Measurements from ENCODE around the gene TARP.

TARP gene

DNA sequence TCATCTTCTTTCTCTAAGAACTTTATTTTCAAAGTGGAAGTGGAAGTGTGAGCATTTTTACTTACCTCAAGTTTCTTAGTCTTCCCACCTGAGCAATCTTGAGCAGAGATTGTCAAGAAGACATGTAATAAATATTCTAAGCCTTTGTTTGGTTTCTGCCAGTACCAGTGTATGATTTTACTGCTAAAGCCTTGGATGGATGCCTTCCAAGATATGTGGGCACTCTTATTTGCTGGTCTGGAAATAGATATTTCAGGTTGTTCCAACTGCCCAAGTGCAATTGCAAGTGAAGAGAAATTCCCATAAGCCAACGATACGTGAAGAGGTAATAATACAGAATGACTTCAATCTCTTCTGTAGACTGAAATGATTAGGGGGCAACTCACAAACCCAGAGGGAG lies 18.2 kb upstream of the TARP start:
- no peaks in the 10 kb centered on the region for H3K9me3 ChIP-seq
- H3K27ac ChIP-seq (ENCODE audit: low read depth in 2 of 2, low read length in 1 of 2): no peak overlapping the region
- TF ChIP-seq, protein P1, sequence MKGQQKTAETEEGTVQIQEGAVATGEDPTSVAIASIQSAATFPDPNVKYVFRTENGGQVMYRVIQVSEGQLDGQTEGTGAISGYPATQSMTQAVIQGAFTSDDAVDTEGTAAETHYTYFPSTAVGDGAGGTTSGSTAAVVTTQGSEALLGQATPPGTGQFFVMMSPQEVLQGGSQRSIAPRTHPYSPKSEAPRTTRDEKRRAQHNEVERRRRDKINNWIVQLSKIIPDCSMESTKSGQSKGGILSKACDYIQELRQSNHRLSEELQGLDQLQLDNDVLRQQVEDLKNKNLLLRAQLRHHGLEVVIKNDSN (IDR thresholded peaks at IDR 0.05; ENCODE audit: borderline replicate concordance, low read depth): no peak
- TF ChIP-seq EP300 (IDR thresholded peaks at IDR 0.05; ENCODE audit: borderline replicate concordance in 1 of 2, low read depth in 1 of 2, low read length in 1 of 2) (no peak), FOSL2 (IDR thresholded peaks at IDR 0.05; ENCODE audit: borderline replicate concordance, low read depth) (no peak), CHD2 (IDR thresholded peaks at IDR 0.05; ENCODE audit: low read length, partially characterized antibody) (no peak), NFIC (IDR thresholded peaks at IDR 0.05; ENCODE audit: borderline replicate concordance) (no peak), SIN3A (IDR thresholded peaks at IDR 0.05; ENCODE audit: borderline replicate concordance, low read depth, low read length) (no peak), FOXM1 (IDR thresholded peaks at IDR 0.05; ENCODE audit: low read depth) (no peak), ELF1 (IDR thresholded peaks at IDR 0.05) (no peak), SMC3 (IDR thresholded peaks at IDR 0.05; ENCODE audit: low read depth, low read length) (no peak), EZH2phosphoT487 (IDR thresholded peaks at IDR 0.05; ENCODE audit: borderline replicate concordance, low read depth) (no peak), GATA2 (CRISPR knock-in tag; IDR thresholded peaks at IDR 0.05) (no peak), RAD21 (IDR thresholded peaks at IDR 0.05; ENCODE audit: low read length) (no peak), RCOR1 (IDR thresholded peaks at IDR 0.05; ENCODE audit: low read length) (no peak), MEF2A (IDR thresholded peaks at IDR 0.05; ENCODE audit: borderline replicate concordance, low read depth) (no peak), TEAD4 (IDR thresholded peaks at IDR 0.05; ENCODE audit: borderline replicate concordance, insufficient read depth) (no peak), TCF12 (IDR thresholded peaks at IDR 0.05) (no peak)
- TF ChIP-seq, protein P2, sequence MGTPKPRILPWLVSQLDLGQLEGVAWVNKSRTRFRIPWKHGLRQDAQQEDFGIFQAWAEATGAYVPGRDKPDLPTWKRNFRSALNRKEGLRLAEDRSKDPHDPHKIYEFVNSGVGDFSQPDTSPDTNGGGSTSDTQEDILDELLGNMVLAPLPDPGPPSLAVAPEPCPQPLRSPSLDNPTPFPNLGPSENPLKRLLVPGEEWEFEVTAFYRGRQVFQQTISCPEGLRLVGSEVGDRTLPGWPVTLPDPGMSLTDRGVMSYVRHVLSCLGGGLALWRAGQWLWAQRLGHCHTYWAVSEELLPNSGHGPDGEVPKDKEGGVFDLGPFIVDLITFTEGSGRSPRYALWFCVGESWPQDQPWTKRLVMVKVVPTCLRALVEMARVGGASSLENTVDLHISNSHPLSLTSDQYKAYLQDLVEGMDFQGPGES (IDR thresholded peaks at IDR 0.05; ENCODE audit: low read depth, low read length): no peak
- TF ChIP-seq, protein P3, sequence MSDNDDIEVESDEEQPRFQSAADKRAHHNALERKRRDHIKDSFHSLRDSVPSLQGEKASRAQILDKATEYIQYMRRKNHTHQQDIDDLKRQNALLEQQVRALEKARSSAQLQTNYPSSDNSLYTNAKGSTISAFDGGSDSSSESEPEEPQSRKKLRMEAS (IDR thresholded peaks at IDR 0.05; ENCODE audit: low read depth): no peak
- TF ChIP-seq, protein P4, sequence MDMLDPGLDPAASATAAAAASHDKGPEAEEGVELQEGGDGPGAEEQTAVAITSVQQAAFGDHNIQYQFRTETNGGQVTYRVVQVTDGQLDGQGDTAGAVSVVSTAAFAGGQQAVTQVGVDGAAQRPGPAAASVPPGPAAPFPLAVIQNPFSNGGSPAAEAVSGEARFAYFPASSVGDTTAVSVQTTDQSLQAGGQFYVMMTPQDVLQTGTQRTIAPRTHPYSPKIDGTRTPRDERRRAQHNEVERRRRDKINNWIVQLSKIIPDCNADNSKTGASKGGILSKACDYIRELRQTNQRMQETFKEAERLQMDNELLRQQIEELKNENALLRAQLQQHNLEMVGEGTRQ (IDR thresholded peaks at IDR 0.05; ENCODE audit: borderline replicate concordance, low read depth, low read length): no peak
- TF ChIP-seq, protein P5, sequence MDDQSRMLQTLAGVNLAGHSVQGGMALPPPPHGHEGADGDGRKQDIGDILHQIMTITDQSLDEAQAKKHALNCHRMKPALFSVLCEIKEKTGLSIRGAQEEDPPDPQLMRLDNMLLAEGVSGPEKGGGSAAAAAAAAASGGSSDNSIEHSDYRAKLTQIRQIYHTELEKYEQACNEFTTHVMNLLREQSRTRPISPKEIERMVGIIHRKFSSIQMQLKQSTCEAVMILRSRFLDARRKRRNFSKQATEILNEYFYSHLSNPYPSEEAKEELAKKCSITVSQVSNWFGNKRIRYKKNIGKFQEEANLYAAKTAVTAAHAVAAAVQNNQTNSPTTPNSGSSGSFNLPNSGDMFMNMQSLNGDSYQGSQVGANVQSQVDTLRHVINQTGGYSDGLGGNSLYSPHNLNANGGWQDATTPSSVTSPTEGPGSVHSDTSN (IDR thresholded peaks at IDR 0.05): no peak
- H3K9me2 ChIP-seq: no peaks in the 10 kb centered on the region
- ChIA-PET POLR2A (no interaction called here), CTCF (no interaction called here)
- H3K27me3 ChIP-seq (ENCODE audit: insufficient read depth): peaks cover 12% of the 10 kb centered on the region; the same call in 1 of the 2 replicates
- no peaks in the 10 kb centered on the region; a peak in 1 of 4 replicates for H3K4me1 ChIP-seq (ENCODE audit: control insufficient read depth in 1 of 2, insufficient read depth in 2 of 2, low read depth in 1 of 2, low read length in 1 of 2)
- DNase-seq: no peak
- 84% methylated on average over 2 of the region's 2 CpGs for WGBS (ENCODE audit: low lambda C conversion rate)
- H3K79me2 ChIP-seq (ENCODE audit: insufficient read depth): no peaks in the 10 kb centered on the region
- no peak overlapping the region for H2AFZ ChIP-seq (ENCODE audit: low read depth)
- no peak overlapping the region for H3K9ac ChIP-seq
- H3K4me2 ChIP-seq: no peak overlapping the region
- no peaks in the 10 kb centered on the region for H3F3A ChIP-seq (replicated peaks; ENCODE audit: insufficient read depth)
- no peaks in the 10 kb centered on the region for H3K36me3 ChIP-seq (replicated peaks in 1 of 2; ENCODE audit: control insufficient read depth in 1 of 2, insufficient read depth in 2 of 2, low read length in 1 of 2)
- H4K20me1 ChIP-seq (ENCODE audit: insufficient read depth): no peaks in the 10 kb centered on the region
- H3K4me3 ChIP-seq (ENCODE audit: low read depth in 2 of 2, low read length in 1 of 2): no peak overlapping the region
